NCI-H1436 (cell line): Measurements from ENCODE around the gene PLOD1.
"Not testable (repeated sequence)": the region's sequence is repeated elsewhere in the genome, so short reads cannot be mapped to it uniquely, and the experiment has no call there.

Experiments
- DNase-seq: peaks from one replicate; lab custom pipeline; 2025; lab: John Stamatoyannopoulos, UW

The PLOD1 gene

DNA sequence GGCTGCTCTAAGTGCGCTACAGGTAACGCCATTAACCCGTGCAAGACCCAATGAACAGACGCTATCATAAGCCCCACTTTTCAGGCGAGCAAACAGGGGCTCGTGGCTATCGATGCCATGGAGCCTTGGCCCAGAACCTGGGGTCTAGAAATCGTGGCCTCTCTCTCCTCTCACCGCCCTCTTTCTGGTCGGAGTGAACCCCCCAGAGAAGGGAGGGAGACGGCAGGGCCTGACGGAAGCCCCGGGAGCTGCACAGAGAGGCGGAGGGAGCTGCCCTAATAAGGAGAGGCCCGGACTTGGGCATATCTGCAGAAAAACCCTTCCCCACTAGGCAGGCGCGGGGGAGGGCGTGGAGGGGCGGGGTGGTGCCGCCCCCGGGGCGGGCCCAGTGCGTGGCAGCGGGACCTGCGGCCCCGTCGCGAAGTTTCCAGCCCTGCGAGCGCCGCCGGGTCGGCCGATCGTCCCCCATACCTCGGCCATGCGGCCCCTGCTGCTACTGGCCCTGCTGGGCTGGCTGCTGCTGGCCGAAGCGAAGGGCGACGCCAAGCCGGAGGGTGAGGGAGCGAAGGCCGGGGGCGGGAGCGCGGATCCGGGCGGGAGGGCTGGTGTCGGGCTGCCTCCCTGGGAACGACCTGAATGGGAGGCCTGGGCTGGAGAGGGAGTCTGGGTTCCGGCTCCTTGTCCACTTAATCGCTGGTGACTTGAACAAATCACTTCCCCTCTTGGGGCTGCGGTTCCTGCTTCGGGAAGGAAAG, at the start of gene PLOD1:
TSS of gene PLOD1 (plus strand) at position 416 of the 755 bp plus-strand sequence. CDS start at position 479, 63 bp downstream.
- DNase-seq = peak; percentile 54

DNA sequence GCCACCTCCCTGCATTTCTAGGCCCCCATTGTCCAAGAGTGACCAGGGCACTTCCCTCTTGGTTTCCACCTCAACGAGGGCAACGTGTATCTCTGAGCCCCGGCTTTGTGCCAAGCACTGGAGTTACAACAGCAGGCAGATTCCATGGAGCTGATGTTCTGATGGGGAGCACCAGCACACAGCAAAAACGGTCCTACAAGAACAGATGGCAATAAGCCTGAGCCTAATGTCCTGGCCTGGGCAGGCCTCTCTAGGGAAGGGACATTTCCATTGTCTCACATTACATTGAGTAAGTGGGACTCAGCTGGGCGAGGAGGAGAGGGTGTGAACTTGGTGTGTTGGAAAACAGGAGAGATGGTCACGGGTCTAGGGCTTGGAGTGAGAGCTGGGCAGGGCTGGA, 48.6 kb upstream of the PLOD1 start:
- DNase-seq = no peak

DNA sequence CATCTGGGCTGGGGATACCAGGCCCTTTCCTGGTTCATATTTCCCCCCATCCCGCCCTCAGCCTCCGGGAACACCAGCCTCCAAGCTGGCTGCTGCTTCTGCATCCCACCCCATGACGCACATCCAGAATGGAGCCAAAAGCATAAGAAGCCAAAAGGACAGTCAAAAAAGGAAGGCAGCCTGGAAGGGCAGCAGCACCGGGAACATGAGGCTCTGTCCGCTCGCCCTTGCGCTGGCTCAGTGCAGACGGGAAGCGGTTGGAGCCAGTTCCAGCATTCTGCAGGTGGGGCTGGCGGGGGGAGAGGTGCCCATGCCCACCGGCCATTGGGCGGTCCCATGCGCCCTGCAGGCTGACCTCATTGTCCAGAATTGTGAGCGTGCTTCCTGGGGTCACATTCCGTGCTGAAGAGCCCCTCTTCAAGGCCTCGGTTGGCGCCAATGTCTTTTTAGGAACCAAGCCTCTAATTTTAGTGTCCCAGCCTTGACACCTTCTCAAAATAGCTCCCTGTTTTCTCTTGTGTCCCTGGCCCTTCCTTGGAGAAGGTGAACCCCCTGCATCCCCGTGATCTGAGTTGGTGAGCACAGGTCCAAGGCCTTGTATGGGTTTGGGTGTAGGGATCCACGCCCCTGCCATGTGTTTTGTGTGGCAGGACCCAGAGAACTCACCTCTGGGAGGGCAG, 47.4 kb upstream of the PLOD1 start:
- DNase-seq = no peak

DNA sequence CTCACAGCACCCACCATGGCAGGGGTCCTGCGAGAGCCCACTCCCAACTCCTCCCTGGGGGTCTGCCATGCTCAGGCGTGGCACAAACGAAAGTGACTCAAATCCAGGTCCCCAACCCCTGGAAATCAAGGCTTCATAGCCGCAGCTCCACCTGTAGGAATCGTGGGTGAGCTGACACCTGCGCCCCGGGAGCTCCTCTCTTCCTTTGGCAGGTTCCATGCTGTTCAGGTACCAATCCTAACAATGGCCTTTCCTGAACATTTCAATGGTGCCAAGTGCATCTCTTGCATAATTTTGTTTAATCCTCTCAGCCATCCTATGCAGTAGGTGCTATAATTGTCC, 46.9 kb upstream of the PLOD1 start:
- DNase-seq = no peak

DNA sequence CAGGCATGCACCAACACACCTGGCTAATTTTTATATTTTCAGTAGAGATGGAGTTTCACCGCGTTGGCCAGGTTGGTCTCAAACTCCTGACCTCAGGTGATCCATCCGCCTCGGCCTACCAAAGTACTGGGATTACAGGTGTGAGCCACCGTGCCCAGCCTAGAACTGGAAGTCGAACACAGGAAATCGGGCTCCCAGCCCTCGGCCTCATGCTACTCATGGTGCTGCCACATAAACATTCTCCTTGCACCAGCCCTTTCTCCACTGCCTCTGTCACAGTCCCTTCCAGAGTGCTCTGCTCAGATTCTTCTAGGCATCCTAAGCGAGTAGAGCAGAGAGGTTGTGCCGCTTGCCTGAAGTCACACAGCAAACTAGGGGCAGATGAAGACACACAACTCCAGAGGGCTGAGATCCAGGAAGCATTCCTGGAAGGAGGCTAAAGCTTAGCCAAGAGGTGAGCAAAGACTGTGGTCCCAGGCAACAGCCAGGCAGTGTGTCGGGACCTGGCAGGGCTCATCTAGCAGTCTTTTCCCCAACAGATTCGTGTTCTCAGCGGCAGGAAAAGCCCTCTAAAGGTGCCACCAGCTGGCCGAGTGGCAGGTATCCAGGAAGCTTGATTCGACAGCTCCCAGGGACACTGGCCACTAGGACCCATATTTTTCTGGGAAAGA, 46.2 kb upstream of the PLOD1 start:
- no peak for DNase-seq

DNA sequence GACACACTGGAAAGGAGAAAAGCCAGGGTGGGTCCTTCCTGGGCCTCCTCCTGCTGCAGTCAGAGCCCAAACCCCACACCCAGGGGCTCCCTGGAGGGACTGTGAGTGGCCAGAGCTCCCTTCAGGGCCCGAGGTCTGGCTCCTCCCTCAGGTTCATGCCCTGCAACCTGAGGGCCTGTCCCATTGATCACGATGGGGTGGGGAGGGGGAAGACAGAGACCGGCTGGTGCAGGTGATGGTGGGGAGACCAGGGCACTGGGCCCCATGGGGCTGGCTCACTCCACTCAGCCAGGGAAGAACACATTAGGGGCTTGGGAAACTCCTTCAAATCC, 45.7 kb upstream of the PLOD1 start:
- no peak for DNase-seq

DNA sequence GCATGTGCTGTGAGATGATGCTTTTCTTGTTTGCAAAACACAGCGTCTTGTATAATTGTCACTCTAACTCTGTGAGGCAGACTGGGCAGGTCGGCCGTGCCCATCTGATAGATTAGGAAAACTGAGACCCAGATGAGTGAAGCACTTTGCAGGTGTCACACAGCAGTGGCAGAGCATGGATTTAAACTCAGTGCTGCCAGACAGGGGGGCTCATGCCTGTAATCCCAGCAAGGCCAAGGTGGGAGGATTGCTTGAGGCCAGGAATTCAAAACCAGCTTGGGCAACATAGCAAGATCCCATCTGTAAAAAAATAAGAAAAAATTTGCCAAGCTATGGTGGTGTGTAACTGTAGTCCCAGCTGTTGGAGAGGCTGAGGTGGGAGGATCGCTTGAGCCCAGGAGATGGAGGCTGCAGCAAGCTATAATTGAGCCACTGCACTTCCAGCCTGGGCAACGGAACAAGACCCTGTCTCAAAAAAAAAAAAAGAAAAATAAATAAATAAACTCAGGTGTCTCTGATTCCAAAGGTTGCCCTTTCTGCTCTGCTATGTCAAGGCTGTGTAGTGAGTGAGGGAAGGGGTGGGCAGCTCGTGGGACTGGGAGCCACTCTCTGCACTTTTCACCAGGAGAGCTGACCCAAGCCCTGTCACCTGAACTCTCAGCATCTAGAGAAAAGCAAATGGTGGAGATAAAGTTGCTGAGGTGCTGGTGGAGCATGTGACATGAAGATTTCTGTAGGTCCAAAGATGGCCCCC, 42.9 kb upstream of the PLOD1 start:
- DNase-seq = no peak

DNA sequence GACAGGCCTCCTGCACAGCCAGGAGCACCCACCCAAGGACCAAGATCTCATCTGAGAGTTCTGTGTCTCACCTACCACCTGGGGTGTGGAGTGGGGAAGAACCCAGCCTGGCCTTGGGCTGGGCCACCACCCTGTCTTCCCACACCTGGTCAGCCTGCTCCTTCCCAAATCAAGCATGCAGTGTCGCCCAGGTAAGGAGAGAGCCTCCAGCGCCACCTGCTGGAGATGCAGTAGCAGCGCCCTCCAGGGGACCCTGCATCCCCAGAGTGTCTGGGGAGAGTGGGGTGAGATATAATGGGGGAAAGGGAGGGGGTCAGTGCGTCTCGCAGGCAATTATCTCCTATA, 40.6 kb upstream of the PLOD1 start:
- peak; percentile 53 for DNase-seq

DNA sequence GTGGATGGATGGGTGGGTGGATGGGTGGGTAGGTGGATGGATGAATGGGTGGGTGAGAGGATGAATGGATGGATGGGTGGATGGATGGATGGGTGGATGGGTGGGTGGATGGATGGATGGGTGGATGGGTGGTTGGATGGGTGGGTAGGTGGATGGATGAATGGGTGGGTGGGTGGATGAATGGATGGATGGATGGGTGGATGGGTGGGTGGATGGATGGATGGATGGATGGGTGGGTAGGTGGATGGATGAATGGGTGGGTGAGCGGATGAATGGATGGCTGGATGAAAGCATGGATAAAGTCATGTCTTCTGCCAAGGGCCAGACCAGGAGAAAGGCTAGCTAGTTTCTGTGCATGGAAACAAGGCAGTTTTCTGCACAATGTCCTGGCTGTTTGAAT, 40.0 kb upstream of the PLOD1 start:
- not testable (repeated sequence) for DNase-seq

DNA sequence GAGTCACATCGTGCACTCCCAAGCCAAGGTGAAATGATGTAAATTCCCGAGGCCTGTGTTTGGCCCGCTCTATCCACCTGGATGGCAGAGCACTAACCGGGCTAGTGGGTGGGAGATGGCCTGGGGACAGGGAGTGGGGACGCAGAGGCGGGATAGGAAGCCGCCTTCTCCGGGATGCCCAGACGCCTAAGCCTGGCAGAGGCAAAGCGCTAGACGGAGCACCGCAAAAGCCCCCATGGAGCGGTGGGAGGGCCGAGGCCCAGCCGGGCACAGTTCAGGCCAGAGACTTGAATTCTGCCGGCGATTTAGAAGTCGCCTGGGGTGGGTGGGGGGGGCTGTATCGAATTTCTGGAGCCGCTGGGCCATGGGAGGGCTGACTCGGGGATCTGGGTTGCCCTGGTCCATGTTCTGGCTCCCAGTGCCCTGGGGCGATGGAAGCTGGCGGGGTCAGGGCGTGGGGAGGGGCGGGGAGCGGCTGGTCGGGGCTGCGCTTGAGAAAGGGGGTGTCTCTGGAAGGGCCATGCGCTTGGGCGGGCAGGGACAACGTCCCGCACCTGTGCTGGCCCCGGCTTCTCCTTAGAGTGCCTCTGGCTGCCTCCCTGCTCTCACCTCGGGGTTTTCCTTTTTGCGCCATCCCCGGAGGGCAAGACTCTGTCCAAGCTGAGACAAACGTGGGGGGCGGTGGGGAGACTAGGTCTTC, 36.3 kb upstream of the PLOD1 start:
- no peak for DNase-seq

DNA sequence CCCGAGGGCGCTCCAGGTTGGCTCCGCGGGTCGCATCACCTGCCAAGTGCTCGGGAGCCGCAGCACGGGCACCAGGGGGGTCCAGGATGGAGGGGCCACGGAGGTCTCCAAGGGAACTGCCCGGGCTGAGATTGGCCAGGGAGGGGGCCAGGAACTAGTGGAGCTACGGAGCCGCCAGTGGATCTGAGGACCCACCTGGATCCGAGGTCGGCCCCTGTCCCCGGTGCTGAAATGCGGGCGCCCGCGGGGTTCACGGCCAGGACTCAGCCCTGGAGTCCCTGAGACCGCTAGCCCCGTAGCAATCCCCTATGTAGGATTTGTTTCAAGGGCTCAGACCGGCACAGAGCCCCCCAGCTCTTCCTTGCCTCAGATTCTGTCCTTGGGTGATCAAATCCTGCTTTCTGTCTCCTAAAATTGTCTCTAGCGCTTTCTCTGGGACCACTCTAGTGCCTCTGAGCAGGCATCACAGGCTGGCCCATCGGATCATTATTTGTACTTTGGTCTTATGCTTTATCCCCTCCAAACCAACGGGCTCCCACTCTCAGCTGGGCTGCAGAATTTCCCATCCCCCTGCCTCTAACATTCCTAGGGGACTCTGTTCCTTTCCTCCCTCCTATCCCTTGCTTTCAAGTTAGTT, 35.6 kb upstream of the PLOD1 start:
- no peak for DNase-seq

DNA sequence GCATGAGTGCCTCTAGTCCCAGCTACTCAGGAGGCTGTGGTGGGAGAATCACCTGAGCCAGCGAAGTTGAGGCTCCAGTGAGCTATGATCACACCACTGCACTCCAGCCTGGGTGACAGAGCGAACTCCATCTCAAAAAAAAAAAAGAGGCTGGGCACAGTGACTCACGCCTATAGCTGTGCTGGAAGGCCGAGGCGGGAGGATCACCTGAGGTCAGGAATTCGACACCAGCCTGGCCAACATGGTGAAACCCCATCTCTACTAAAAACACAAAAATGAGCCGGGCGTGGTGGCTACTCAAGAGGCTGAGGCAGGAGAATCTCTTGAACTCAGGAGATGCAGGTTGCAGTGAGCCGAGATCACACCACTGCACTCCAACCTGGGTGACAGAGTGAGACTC, 33.1 kb upstream of the PLOD1 start:
- not testable (repeated sequence) for DNase-seq

DNA sequence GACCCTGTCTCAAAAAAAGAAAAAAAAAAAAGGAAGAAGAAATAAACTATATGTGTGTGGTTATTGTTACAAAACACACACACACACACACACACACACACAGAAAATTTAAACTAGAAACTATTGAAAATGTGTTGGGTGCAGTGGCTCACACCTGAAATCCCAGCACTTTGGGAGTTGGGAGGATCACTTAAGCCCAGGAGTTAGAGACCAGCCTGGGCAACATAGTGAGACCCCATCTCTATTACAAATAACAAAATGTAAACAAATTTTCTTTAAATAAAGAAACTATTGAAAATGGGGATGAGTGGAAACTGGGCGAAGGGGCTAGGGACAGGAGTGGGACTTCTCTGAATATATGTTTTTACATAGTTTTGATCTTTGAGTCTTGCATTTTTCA, 31.3 kb upstream of the PLOD1 start:
- no peak for DNase-seq

DNA sequence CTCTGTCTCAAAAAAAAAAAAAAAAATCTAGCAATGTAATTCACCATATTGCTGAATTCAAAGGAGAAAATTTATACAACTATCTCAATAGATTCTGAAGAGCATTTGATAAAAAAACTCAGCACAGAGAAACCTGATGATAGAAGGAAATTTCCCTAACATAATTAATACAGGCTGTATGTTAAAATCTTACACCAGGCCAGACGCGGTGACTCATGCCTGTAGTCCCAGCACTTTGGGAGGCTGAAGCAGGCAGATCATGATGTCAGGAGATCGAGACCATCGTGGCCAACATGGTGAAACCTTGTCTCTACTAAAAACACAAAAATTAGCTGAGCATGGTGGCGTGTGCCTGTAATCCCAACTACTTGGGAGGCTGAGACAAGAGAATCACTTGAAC, 30.4 kb upstream of the PLOD1 start:
- DNase-seq = not testable (repeated sequence)

DNA sequence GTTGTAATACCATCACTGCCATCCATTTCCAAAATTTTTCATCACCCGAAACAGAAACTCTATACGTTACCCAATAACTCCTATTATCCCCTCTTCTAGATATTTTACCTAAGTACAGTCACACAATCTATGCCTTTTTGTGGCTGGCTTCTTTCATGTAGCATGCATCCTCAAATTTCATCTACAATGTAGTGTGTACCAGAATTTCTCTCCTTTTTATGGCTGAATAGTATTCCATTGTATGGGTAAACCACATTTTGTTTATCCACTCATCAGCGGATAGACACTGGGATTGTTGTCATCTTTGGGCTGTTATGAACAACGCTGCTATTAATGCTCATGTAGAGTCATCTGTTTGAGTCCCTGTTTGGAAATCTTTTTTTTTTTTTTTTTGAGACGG, 29.5 kb upstream of the PLOD1 start:
- no peak for DNase-seq

DNA sequence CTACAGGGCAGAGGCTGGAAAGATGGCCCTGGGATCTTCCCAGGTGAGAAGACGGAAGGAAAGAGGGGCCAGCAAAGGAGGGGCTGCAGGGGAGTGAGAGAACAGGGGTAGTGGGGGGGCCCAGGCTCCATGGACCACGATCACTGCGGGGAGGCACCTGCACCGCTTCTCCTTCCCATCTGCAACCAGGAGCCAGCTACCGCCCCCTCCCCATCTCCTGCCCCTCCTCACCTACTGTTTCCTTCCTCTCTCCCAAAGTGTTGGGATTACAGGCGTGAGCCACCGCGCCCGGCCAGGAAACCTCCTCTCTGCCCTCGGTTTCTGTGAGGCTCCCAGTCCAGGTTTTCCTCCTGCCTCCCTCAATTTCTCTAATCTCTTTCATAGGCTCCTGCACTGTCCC, 27.6 kb upstream of the PLOD1 start:
- no peak for DNase-seq

DNA sequence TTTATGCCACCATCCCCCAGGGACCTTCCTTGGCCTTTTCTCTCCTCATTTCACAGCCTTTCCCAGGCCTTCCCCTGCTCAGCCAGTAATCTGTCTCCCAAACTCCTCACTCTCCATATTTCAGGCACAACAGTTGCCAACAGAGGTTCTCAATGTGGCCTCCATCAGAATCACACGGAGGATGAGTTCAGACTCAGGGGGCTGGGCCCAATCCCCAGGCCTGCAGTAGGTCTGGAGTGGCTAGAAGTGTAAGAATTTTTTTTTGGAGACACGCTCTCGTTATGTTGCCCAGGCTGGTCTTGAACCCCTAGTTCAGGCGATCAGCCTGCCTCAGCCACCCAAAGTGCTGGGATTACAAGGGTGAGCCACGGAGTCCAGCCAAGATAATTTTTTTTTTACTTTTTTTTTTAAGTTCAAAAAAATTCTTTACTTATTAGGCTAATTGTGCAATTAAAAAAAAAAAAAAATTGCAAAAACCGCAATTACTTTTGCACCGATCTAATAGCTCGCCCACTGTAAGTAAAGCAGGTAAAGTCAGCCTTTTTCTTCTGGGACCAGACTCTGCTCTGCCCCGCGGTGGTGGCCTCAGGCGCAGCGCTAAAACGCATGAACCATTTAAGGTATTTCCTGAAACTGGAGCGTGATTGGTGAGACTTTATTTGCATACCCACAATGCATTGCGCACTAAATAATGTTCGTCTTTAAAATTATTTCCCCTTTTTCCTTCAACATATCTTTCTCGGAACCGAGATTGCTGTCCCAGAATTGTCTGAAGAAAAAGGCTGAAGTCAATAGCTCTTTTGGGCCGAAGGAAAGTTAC, 27.0 kb upstream of the PLOD1 start:
- DNase-seq = peak; percentile 92

DNA sequence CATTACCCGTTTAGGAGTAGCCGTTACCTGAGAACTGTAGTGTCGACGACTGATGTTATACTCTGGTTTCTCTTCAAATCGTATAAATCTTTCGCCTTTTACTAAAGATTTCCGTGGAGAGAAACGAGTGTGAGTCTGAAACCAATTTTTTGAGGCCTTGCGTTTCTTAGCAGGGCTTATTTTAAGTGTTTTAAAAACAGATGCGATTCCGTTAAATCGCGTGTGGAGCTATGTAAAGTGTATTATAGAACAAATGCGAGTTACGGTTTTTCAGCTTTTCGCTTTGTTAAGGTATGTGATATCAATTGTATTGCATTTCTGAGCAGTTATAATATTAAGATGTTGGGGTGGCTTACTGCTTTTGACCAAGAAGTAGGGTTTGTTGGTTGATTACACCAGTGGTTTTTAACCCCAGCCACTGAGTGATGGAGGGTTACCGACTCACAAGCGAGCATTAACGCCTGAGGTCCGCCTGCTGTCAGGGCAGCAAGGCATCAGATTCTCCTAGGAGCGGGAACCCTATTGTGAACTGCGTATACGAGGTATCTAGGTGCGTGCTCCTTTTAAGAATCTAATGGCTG, 26.3 kb upstream of the PLOD1 start:
- peak; percentile 96 for DNase-seq

DNA sequence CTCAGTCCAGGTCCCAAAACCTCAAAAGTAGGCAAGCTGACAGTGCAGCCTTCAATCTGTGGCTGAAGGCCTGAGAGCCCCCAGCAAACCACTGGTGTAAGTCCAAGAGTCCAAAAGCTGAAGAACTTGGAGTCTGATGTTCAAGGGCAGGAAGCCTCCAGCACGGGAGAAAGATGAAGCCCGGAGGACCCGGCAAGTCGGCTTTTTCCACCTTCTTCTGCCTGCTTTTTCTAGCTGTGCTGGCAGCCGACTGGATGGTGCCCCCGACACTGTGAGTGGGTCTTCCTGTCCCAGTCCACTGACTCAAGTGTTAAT, 23.6 kb upstream of the PLOD1 start:
- not testable (repeated sequence) for DNase-seq

DNA sequence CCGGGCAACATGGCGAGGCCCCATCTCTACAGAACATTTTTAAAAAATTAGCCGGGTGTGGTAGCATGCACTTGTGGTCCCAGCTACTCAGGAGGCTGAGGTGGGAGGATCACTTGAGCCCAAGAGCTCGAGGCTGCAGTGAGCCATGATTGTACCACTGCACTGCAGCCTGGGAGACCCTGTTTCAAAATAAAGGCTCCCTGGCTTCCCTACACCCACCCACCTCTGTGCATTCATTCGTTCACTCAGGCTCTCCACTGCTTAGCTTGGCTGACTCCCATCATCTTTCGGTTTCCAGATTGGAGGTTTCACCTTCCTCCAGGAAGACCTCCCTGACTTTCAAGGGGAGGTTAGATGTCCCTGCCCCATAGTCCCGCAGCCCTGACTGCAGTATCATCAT, 22.5 kb upstream of the PLOD1 start:
- no peak for DNase-seq
